Hypothalamus (tissue), 51 donors: Measurements from ENCODE around the gene DYNC1LI2.
"Not testable (repeated sequence)": the region's sequence is repeated elsewhere in the genome, so short reads cannot be mapped to it uniquely, and the experiment has no call there.

Experiments used
- DNase-seq, 51 donors: peaks; one replicate each; lab custom pipeline; 2025; lab: John Stamatoyannopoulos, UW

Gene DYNC1LI2

DNA sequence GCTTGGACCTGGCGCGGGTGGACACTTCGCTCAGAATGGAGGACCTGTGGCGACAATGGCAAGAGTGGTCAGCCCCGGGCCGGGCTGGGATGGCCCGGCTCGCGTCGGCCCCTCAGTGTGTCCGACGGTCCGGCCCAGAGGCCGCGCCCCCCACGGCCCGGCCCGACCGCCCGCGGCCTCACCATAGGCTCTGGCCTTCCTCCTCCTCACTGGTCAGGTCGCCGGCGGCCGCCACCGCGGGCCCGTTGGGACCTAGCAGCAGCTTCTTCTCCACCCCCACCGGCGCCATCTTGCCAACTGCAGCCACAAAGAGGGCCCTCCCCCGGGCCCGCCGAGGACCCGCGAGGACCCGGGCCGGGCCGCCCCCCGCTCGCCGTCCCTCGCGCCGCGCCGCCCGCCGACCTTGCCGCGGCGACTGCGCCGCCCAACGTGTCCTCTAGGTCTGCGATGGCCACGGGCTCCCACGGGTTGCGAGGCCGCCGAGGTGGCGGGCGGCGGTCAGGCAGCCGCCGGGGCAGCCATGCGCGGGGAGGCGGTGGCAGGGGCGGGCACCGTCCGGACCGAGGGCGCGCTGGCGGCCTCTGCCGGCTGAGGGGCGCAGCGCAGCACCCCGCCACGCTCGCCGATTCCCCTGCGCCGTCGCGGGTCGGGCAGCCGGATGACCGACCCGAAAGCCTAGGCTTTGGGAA is at the start of gene DYNC1LI2:
Gene DYNC1LI2, minus strand, starts transcription at position 307 of the 689 bp plus-strand sequence. Its CDS starts 18 bp downstream, at position 289.
- peak in 48 of 51 donors; percentile 25 to 94 (median 76) for DNase-seq

DNA sequence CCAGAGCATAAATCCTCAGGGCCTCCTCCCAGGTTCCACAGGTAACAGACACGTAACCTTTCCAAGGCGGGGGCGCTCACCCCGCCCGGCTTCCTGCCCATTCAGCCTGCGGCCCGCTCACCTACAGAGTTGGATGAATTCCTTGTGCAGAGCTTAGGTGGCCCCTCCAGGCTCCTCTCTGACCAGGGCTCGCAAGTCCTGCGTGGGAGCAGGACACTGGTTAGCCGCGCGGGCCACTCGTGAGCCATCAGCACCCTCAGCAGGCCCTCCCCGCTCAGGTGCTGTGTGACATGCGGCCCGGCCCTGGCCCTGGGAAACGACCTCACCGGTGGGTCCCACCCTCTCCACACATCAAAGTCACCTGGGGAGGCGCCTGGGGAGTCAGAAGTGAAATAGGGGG is 49.4 kb upstream of the DYNC1LI2 start:
- DNase-seq: no peak

DNA sequence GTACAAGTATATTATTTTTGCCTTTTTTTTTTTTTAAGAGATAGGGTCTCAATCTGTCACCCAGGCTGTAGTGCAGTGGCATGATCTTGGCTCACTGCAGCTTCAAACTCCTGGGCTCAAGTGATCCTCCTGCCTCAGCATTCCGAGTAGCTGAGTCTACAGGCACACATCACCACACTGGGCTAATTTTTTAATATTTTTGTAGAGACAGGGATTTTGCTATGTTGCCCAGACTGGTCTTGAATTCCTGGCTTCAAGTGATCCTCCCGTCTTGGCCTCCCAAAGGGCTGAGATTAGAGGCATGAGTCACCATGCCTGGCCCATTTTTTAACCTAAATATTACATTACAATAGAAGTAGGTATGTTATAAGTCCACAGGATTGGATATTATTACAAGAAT is 46.8 kb upstream of the DYNC1LI2 start:
- no peak for DNase-seq

DNA sequence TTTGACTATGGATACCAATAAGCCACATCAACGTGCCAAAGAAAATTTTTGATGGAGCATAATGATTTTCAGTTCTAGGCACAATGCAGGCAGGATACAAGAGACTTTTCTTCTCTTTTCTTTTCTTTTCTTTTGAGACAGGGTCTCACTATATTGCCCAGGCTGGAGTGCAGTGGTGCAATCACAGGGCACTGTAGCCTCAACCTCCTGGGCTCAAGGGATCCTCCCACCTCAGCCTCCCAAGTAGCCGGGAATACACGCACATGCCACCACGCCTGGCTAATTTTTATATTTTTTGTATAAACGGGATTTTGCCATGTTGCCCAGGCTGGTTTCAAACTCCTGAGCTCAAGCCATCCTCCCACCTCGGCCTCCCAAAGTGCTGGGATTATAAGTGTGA is 42.6 kb upstream of the DYNC1LI2 start:
- DNase-seq: not testable (repeated sequence)

DNA sequence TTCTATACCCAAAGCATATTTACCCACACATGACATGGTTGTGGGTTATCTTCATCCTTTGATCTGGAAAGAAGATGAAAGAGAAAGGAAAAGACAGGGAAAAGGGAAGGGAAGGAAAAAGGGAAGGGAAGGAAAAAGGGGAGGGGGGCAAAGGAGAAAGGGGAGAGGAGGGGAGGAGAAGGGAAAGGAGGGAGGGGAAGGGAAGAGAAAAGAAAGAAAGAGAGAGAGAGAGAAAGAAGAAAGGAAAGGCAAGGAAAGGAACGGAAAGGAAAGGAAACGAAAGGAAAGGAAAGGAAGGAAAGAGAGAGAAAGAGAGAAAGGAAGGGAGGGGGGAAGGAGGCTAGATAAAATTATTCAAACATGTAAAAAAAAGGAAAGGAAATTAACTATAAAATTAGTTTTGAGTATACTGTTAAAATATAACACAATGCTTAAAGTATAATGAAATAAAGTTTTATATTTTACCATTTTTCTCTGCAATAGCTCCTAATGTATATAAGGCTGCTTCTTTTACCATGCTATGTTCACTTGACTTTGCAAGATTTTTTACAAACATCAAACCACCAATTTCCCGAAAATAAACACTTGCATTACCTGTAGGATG is 38.8 kb upstream of the DYNC1LI2 start:
- no peak for DNase-seq

DNA sequence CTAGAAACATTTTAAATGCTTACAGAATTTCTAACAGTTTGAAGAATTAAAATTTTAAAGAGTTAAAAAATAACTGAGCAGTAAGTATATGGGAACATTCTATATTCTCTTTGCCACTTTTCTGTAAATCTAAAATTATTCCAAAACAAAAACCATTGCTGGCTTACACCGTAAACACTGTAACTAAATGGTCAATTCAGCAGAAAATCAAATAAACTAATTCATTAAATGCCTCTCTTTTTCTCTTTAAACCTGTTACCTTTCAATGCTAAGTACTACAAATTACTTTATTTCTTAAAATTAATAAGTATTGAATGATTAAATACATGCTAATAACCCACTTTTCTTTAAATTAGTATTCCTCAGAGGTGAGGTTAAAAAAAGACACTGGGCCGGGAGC is 36.0 kb upstream of the DYNC1LI2 start:
- DNase-seq: no peak

DNA sequence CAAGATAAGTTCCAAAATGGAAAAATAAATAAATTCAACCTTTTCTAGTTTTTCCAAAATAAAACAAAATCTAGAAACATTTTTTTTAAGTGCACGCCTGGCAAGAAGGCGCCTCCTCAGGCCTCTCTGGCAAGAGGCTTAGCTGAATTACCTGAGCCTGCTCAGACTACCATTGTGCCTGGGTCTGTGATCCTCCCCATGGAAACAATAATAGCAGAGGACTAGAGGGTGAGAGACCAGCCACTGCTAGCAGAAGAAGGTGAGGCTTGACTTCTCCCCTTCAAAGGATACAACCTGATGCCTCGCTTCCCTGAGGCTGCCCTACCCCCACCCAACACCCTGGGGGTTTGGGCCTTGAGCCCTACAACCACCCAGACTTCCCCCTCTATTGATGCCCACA is 35.1 kb upstream of the DYNC1LI2 start:
- DNase-seq: no peak

DNA sequence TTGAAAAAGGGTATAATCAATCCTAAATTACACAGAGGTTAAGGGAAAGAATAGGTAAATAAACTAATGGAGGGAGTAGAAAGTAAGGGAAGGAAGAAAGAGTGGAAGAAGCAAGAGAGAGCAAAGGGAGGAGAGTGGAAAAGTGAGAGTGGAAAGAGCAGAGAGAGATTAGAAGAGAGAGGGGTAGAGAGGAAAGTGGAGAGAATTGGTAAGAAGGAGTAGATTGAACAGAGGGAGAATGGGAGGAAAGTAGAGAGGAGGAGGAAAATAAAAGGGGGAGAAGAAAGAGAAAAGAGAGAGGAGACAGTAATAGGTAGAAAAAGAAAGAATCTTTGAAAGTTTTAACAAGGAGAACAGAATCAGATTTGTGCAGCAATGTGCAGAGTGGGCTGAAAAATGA is 25.0 kb upstream of the DYNC1LI2 start:
- no peak for DNase-seq

DNA sequence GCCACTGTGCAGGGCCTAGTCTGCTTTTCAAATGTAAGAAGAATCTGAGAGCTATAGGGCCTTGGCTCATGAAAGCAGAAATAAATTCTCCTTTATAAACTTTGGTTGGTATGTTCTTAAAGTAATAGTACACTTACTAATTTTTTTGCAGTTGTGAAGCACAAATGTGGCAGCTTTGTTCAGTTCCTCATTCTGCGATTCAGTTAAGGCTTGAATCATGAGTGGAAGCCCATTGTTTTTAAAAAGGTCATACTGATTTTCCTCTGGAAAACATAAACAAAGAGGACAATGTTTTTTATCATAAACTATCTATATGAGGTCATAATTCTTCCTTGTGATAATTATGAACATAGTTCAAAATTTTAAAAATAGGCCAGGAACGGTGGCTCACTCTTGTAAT is 23.6 kb upstream of the DYNC1LI2 start:
- no peak for DNase-seq

DNA sequence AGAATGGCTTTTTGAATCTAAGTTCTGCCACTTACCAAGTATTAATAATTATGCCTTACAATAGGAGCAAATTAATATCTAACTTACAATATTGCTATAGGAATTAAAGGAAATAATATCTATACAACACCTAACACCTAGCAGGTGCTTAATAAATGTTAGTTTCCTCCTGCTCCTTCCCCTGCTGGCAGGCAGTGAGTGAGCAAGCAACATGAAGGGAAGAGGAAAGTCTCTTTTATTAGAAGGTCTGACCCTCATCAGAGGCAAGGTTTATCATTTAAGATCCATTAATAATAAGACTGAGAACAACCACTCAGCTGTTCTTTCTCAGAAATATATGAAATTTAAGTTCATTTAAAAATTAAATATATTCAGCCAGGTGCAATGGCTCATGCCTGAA is 6.7 kb upstream of the DYNC1LI2 start:
- DNase-seq: no peak

DNA sequence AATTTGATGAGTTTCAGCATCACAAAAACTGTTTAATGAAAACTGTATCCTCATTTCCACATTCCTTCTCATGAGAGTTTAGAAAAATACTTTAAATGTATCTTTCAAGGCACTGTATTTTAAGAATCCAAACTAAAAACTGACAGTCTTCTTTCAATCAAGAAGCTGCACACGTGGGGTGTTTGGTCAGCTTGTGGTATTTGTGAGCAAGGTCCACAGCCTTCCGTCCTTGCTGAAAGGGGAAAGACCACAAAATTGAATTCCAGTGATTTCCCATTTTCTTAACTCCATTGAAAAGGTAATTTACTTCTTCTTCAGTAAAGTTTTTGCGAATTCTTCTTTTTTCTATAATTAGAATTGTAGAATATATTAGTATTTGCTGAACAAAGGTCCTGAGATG is 3.4 kb upstream of the DYNC1LI2 start:
- DNase-seq: no peak

DNA sequence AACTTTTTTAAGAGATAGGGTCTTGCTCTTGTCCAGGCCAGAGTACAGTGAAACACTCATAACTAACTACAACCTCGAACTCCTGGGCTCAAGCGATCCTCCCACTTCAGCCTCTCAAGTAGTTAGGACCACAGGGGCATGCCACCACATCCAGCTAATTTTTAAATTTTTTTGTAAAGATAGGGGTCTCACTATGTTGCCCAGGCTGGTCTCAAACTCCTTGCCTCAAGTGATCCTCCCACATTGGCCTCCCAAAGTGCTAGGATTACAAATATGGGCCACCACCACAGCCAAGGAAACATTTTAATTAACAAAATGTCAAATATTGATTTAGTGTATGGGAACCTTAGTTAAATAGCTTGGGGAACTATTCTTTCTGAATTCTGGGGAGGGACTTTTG is 2.8 kb upstream of the DYNC1LI2 start:
- DNase-seq: no peak

DNA sequence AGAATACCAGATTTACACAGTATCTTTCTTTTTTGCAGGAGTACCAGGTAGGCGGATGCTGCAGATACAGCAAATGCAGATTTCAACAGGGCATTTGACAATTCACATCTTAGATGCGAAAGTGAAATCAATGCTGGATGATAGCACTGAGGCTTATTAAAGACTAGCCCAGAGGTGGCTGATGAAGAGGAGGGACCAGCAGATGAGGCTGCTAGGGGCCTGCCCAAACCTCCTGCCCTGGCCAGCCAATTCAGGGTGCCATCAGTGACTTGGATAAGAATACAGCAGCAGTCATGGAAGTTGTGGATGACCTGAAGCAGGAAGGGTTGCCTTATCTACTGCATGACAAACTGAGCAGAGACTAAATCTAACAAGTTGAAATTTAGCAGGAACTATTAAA is 1.5 kb upstream of the DYNC1LI2 start:
- DNase-seq: peak in 1 of 51 donors; percentile 28

DNA sequence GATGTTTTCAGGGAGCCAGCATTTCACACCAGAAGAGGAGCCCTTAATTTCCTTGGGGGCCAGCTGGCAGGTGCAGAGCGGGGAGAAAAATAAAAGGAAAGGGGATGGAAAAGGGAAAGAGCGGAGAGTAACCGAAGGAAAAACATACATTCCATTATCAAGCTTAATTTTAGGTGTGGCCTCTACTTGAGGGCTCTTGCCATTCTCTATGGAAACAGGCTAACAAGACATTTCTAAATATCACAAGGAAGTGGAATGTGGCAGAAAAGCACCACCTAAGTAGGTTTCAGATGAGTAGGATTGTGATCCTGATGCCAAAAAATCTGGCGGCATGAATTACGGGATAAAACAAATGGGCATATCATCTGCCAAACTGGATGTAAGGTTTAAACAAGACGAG is 970 bp upstream of the DYNC1LI2 start:
- peak in 1 of 51 donors; percentile 28 for DNase-seq

DNA sequence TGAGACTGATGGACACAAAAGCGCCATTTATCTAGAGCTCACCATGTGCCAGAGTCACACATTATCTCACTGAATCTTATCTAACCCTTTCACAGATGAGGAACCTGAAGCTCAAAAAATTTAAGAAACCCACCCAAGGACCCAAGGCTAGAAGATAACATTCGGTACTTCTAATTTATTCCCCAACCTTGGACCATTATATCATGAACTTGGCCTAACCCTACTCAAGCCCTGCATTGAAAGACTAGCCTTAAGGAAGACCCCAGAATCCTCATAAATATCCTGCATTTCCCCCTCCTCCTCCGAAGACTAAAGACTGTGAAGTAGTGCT is 548 bp upstream of the DYNC1LI2 start:
- no peak for DNase-seq

DNA sequence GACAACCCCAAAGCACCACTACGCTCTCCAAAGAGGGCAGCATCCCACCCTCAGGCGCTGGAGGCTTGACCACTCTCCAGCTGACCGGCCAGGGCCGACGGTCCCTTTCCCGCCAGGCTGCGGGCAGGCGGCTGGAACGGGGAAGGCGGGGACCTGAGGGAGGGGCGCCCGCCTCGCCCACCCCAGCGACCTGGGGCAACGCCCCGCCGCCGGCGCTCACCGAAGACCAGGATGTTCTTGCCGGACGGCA is 431 bp downstream of the DYNC1LI2 start:
- peak in 6 of 51 donors; percentile 24 to 61 (median 43) for DNase-seq

DNA sequence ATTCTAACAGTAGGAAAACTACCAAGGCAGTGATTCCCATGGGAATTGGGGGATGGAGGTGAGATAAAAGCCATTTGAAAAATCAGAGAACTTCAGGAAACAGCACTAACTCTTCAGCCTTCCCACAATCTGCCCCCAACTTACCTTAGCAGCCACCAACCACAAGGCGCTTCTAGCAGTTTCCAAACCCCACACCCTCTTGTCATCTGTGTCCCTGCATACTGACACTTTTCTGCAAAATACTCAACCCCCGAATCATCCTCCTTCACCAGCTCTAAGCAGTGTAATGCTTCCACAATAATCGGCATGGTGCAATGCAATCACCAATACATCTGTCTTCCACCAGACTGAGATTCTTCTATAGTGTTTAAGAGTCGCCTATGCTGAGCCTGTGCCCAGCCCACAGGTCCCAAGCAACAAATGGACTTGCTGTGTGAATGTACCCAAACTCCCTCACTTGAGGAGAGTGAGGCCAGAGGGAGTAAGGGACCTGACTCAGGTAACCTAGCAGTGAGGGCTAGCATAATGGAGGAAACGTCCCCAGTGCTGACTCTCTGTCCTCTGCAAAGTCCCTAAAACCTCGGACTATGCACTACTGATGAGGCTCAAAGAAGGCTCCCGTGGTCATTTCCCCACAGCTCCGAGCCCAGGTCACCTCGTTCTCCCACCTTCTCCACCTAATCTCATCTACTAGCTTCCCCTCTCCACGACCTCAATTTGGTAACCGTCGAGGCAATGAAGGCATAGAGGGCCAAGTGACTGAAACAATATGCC is 943 bp downstream of the DYNC1LI2 start:
- no peak for DNase-seq

DNA sequence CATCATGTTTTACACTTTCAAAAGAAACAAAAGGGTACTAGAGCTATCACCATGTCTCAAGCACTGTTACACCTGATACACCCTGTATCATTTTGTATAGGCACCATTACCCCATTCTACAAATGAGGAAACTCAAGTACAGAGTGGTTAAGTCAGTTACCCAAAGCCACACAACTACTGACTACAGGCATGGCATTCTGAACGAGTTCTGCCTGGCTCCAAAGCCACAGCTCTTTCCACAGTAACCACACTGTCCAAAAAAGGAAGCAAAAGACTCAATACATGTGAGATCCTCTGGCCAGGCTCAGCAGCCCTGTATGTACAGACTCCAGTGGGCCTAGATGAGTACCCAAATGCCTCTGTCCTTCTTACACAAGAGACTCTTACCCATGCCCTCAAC is 4.7 kb downstream of the DYNC1LI2 start:
- DNase-seq: peak in 2 of 51 donors; percentile 1 to 20

DNA sequence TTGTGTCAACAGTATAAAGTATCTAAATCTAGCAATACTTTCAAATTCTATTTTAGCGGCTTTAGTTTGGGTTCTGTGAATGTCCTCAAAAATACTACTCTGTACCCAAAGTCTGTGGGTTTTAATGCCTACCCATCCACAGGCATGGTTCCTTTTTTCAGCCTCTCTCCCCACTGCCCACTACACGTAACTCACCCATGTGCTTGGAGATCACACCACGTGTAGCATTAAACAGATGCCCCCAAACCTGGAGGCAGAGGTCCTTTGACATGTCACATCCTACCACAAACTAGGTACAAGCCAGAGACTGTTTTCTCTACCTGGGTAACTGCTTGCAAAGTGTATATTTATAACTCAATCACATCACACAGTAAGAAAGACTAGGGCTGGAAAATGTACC is 5.4 kb downstream of the DYNC1LI2 start:
- no peak for DNase-seq

DNA sequence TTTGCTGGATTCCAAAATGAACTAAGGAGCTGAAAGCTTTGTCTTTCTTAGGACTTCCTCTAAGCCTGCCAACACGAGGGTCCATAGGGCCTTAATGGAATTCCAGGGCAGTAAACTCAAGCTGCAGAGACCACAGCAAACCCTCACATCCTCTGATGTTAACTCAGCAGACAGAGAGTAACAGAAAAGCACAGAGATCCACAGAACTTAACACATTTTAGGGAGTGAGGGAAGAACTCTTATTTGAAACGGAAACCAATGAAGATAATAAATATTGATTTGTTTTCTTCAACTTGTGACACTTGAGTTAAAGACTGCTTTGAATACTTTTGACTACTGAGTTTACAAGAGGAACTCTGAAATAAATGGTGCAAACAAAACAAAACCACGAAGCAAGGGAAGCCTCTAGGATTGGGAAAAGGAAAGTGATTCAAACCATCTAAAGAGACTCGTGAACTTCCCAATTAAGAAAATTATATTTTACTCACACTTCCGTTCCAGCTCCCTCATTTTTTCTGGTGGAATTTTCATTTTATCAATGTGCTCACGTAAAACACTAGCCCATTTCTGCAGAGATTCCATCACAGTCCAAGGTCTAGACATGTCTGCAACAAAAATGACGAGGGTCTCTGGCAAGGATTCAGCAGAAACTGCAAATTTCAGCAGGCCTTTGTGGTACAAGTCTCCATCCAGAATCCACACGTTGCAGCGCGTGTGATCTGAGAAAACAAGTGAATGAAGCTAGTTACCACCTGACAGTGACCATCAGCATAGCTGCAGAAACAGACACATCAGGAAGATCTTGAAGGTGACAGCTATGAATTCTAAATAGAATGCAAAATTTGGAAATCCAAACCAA is 9.2 kb downstream of the DYNC1LI2 start:
- DNase-seq: peak in 2 of 51 donors; percentile 16 to 67

DNA sequence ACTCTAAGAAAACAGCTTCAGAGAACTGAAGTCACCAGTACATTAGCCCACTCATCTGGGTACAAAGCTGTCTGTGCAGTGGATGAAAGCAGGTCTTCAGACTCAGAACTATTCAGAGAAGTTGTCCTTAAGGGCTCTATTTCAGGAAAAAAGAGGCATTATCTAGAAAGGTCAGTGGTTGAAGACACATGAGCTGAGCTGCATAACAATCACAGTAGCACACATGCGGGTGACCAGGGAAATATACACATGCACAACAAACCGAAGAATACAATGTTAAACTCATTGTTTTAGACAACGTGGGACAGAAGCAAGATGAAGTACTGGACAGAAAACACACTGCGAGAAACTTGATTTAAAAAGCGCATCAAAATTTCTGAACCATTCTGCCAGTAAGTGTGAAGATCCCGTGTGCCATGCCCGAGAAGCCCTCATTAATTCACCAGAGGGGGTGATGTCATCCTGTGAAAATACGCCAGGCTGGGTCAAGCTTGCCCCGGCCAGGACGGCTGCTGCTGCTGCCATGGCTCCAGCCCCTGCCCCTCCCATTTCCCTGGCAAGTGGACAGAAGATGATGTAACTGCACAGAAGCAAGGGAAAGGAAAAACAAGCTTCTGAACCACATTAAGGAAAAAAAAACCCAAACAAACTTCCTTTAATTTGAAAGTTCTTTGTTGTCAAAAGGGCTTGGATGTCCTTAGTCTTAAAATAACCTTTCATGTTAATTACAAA is 10.1 kb downstream of the DYNC1LI2 start:
- DNase-seq: peak in 50 of 51 donors; percentile 16 to 96 (median 86)
